Hepatocyte (in vitro differentiated cells): Measurements from ENCODE around the gene PDE1C.

Source experiments
- EZH2 ChIP-seq: fragments of 200-600 bp; sonication (generic); IDR thresholded peaks from 2 replicates; pipeline ENCODE4 v1.6.1; 2016; ENCODE audit warnings: antibody characterized with exemption, mild to moderate bottlenecking, borderline replicate concordance
- EZH2phosphoT487 ChIP-seq: fragments of 200-600 bp; sonication (generic); IDR thresholded peaks from one replicate; pipeline ENCODE4 v1.6.1; 2018; ENCODE audit warnings: antibody characterized with exemption, mild to moderate bottlenecking, low read depth, moderate library complexity; ENCODE audit not compliant: unreplicated experiment, severe bottlenecking
- TF ChIP-seq, protein P1 (sequence below): fragments of 200-600 bp; sonication (generic); IDR thresholded peaks from 2 replicates; pipeline ENCODE4 v1.5.1; 2016; ENCODE audit warnings: antibody characterized with exemption, mild to moderate bottlenecking; ENCODE audit not compliant: poor library complexity

DNA sequence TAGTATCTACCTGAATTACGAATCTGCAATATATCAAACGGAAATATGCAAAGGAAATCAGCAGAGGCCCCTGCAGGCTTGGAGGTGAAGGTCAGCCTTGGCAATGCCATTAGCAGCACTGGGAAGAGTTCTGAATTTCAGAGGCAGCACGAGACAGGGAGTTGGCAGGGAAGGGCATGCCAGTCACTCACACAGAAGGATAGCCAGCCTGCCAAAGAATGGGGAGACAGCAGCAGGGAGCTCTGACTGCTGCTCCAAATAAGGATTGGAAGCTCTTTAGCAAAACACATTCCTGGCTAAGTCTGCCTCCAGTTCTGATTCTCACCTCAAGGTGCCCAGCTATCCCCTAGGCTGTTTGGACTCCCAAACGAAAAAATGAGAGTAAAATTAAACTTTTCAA is 188.0 kb downstream of the PDE1C start:
- TF ChIP-seq, protein P1, sequence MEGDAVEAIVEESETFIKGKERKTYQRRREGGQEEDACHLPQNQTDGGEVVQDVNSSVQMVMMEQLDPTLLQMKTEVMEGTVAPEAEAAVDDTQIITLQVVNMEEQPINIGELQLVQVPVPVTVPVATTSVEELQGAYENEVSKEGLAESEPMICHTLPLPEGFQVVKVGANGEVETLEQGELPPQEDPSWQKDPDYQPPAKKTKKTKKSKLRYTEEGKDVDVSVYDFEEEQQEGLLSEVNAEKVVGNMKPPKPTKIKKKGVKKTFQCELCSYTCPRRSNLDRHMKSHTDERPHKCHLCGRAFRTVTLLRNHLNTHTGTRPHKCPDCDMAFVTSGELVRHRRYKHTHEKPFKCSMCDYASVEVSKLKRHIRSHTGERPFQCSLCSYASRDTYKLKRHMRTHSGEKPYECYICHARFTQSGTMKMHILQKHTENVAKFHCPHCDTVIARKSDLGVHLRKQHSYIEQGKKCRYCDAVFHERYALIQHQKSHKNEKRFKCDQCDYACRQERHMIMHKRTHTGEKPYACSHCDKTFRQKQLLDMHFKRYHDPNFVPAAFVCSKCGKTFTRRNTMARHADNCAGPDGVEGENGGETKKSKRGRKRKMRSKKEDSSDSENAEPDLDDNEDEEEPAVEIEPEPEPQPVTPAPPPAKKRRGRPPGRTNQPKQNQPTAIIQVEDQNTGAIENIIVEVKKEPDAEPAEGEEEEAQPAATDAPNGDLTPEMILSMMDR: no peak
- TF ChIP-seq EZH2 (no peak), EZH2phosphoT487 (no peak)
